ENCODE results near the gene DCHS2. TPM values are rescaled to one million over a fixed set of nuclear protein-coding genes. Genes with fewer than 3 reads are reported as not detected.

DCHS2 gene
- total RNA-seq, 1 donor from 2014 or later = not detected

DNA sequence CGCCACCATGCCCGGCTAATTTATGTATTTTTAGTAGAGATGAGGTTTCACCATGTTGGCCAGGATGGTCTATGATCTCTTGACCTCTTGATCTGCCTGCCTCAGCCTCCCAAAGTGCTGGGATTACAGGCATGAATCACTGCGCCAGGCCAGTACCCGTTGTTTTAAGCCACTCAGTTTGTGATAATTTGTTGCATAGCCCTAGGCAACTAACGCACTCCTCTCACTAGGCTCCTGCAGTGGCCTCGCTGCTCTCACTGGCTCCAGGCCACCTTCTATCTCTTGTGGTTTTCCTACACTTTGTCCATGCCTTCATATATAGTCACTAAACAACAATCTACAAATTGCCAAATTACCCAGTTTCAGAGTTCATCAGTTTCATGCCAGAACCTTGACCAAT is 58.1 kb downstream of the DCHS2 start:
- no peak overlapping the region for H3K27ac Mint-ChIP-seq (ENCODE audit: unreplicated experiment)
- no peaks in the 10 kb centered on the region for H3K27me3 Mint-ChIP-seq (ENCODE audit: unreplicated experiment)
- H3K36me3 Mint-ChIP-seq (ENCODE audit: low read depth, unreplicated experiment) = no peaks in the 10 kb centered on the region
- no peak for TF ChIP-seq CTCF (IDR thresholded peaks at IDR 0.05; ENCODE audit: unreplicated experiment)
- no peaks in the 10 kb centered on the region for H3K9me3 Mint-ChIP-seq (ENCODE audit: unreplicated experiment)
- DNase-seq (ENCODE audit: low spot score) = no peak
- no peaks in the 10 kb centered on the region for H3K4me1 Mint-ChIP-seq (ENCODE audit: unreplicated experiment)
- no peak overlapping the region for H3K4me3 Mint-ChIP-seq (ENCODE audit: unreplicated experiment)

GRCh38 chr4:154429176-154429575 is 62.4 kb downstream of the DCHS2 start:
- no peaks in the 10 kb centered on the region for H3K9me3 Mint-ChIP-seq (ENCODE audit: unreplicated experiment)
- H3K27me3 Mint-ChIP-seq (ENCODE audit: unreplicated experiment) = no peaks in the 10 kb centered on the region
- no peak overlapping the region for H3K27ac Mint-ChIP-seq (ENCODE audit: unreplicated experiment)
- no peak for TF ChIP-seq CTCF (IDR thresholded peaks at IDR 0.05; ENCODE audit: unreplicated experiment)
- no peak overlapping the region for H3K4me3 Mint-ChIP-seq (ENCODE audit: unreplicated experiment)
- H3K4me1 Mint-ChIP-seq (ENCODE audit: unreplicated experiment) = no peaks in the 10 kb centered on the region
- H3K36me3 Mint-ChIP-seq (ENCODE audit: low read depth, unreplicated experiment) = no peaks in the 10 kb centered on the region
- no peak for DNase-seq (ENCODE audit: low spot score)

- no peaks in the 10 kb centered on the region for H3K27me3 Mint-ChIP-seq (ENCODE audit: unreplicated experiment)
- no peaks in the 10 kb centered on the region for H3K4me1 Mint-ChIP-seq (ENCODE audit: unreplicated experiment)
- no peaks in the 10 kb centered on the region for H3K36me3 Mint-ChIP-seq (ENCODE audit: low read depth, unreplicated experiment)
- no peak for TF ChIP-seq CTCF (IDR thresholded peaks at IDR 0.05; ENCODE audit: unreplicated experiment)
- no peak for DNase-seq (ENCODE audit: low spot score)
- H3K27ac Mint-ChIP-seq (ENCODE audit: unreplicated experiment) = no peak overlapping the region
- no peaks in the 10 kb centered on the region for H3K9me3 Mint-ChIP-seq (ENCODE audit: unreplicated experiment)
- no peak overlapping the region for H3K4me3 Mint-ChIP-seq (ENCODE audit: unreplicated experiment)
These were observed 64.5 kb downstream of the DCHS2 start for GRCh38 chr4:154427149-154427548.

DNA sequence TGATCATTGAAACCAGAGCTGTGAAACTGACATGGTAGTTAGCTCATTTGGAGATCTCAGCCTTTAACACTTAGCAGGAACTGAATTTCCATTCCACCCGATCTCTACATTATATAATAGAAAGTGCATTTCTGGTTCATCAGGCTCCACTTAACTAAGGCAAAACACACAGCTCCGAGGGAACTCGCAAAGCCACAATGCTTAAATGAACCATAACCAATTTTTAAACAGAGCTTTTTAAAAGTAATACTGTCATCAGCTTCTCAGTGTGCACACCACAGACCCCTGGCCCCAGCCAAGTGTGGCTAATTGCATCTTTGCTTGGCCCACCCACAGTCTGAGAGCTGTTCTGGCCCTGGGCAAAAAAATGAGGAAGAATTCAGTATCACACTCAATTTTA is 66.1 kb downstream of the DCHS2 start:
- Mint-ChIP-seq H3K27me3 (ENCODE audit: unreplicated experiment) (no peaks in the 10 kb centered on the region), H3K4me1 (ENCODE audit: unreplicated experiment) (no peaks in the 10 kb centered on the region), H3K9me3 (ENCODE audit: unreplicated experiment) (no peaks in the 10 kb centered on the region), H3K4me3 (ENCODE audit: unreplicated experiment) (no peak overlapping the region), H3K36me3 (ENCODE audit: low read depth, unreplicated experiment) (no peaks in the 10 kb centered on the region), H3K27ac (ENCODE audit: unreplicated experiment) (no peak overlapping the region)
- no peak for DNase-seq (ENCODE audit: low spot score)
- no peak for TF ChIP-seq CTCF (IDR thresholded peaks at IDR 0.05; ENCODE audit: unreplicated experiment)

DNA sequence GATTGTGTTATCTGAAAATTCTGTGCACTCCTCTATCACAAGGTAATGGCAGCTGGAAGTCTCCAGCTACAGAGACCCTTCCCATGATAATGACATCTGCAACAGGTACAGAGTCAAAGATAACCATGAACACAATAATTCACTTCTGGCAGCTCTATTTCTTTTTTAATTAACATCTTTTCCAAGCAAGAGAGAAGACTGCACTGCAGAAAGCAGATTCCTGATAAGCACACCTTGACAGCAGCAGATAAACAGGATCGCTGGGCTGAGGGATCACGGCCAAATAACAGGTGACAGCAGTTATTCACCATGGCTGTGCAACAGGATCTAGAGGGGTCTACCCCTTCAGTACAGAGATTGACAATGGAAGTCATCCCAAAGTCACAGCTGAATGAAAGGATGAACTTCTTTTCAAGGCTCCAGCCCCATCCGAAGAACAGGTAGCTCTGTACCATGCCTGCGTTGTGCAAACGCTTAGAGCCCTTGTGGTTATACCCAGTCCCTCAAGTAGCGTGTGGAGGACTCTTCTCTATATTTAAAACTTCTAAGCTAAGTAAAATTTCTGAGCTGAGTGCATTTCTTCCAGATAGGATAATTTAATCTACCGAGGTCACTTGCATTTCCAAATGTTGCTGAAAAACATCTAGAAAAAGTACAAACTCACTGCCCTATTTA is 66.7 kb downstream of the DCHS2 start:
- Mint-ChIP-seq H3K27ac (ENCODE audit: unreplicated experiment) (no peak overlapping the region), H3K4me1 (ENCODE audit: unreplicated experiment) (no peaks in the 10 kb centered on the region), H3K4me3 (ENCODE audit: unreplicated experiment) (no peak overlapping the region), H3K27me3 (ENCODE audit: unreplicated experiment) (peaks cover under 1% of the 10 kb centered on the region), H3K36me3 (ENCODE audit: low read depth, unreplicated experiment) (no peaks in the 10 kb centered on the region), H3K9me3 (ENCODE audit: unreplicated experiment) (no peaks in the 10 kb centered on the region)
- TF ChIP-seq CTCF (IDR thresholded peaks at IDR 0.05; ENCODE audit: unreplicated experiment) = no peak
- DNase-seq (ENCODE audit: low spot score) = no peak

All from endothelial cell (in vitro differentiated cells).